DMS 273 (cell line): ENCODE results near the gene LRFN2.

ENCODE experiments used
- DNase-seq: peaks from one replicate; lab custom pipeline; 2025; ENCODE audit not compliant: unreplicated experiment; lab: John Stamatoyannopoulos, UW

LRFN2 gene

GRCh38 chr6:40406175-40406574 is 181.0 kb downstream of the LRFN2 start:
- no peak for DNase-seq

DNA sequence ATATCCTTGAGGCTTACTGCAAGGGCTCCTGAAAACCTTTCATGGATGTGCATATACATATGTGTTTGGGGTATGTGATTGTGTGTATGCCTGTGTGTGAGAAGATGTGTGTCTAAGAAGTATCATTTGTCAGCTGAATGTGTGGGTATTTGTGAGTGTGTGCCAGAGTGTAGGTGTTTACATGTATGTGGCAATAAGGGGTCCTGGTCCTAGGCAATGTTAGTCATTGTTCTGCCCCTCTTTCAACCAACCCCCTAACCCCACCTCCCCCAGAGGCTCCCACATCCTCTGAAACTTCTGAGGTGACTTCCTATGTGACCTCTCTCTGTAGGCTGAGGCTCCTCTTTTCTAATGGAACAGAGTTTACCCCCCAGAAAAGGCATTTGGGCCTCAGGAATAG is 186.4 kb downstream of the LRFN2 start:
- no peak for DNase-seq

DNA sequence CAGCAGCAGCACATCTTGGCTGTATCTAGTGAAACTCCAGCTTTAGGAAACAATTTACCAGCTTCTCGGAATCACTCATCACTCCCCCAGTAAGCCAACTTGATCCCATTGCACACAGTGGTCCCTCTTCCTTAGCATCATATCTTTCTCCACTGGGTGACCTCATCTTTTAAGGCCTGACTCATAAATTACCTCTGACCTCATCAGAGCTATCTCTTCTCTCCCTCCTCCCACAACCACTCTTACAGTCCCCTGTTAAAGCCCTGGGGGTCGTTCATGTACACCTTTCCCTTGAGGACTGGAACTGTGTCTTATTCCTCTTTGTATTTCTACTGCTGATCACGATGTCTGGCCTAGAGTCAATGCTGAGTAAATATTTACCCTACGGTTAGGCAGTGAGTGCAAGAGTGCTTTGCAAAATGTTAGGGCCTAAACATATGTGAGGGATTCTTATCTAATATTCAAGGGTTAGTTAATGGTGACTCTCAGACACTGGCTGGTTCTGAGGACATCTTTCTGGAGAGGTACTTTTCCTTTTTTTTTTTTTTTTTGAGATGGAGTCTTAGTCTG is 187.2 kb downstream of the LRFN2 start:
- DNase-seq: no peak

DNA sequence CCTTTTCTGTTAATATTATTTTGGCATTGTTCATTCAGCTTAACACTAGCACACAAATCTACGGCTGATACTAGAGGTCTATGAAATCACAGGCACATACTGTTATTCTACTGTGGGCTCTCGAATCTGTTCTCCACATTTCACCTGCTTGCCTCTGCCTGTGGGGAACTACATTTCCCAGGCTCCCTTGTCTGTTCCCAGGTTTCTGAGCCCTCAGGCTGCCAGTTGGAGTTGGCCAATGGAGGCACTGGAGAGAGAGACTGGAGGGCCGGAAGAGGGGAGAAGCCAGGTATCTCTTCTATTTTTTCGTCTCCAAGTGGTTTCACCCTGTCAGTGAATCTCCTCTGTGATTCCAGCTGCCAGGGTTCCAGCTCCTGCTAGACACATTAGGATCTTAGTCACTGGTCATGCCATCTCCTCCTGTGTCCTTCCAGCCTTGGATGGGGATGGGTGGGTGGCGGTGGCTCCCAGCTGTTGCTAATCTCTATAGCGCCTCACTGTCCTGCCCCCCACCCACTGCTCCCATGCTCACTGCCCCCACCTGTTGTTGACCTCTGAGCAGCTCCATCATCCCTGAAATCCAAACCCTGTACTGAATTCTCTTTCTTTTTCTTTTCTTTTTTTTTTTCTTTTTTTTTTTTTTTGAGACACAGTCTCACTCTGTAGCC is 188.2 kb downstream of the LRFN2 start:
- peak; percentile 19 for DNase-seq

- no peak for DNase-seq
Observed at GRCh38 chr6:40398034-40398691, 189.0 kb downstream of the LRFN2 start.

GRCh38 chr6:40397287-40398033 is 189.7 kb downstream of the LRFN2 start:
- no peak for DNase-seq

DNA sequence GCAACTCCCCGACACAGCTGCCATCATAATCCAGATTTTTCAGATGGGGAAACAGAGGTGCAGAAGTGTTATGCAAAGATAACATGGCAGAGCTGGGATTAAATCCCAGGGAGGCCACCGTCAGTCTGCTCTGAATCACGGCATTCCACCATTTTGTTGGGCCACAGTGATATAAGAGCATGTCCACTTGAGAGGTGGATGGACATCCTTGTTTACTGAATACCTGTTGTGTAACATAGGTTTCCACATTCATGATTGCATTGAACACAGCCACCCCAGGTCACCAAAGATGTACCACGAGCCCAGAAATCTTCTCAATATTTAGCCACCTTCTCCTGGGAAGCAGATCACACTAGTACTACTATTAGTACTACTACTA is 191.5 kb downstream of the LRFN2 start:
- no peak for DNase-seq

- peak; percentile 12 for DNase-seq
Observed at GRCh38 chr6:40395066-40395697, 192.0 kb downstream of the LRFN2 start.

- DNase-seq: no peak
Observed at GRCh38 chr6:40394381-40394780, 192.8 kb downstream of the LRFN2 start.

DNA sequence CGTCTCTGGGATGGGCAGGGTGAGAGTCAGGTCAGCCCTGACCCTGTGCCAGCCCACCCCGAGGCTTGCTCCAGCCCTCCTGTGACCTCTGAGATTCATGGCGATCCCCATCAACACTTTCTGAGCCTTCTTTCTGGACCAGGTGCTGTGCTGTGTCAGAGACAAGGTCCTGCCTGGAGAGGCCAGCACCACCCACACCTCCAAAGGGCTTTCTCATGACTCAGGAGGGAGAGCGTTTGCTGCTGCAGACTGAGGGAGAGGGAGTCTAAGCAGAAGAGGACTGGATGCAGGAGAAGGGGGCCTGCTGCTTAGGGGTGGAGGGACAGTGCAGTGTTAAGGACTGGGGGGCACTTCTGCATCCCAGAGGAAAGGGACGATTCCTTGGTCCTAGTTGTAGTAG is 193.5 kb downstream of the LRFN2 start:
- DNase-seq: no peak

- DNase-seq: no peak
Observed at GRCh38 chr6:40392589-40392988, 194.6 kb downstream of the LRFN2 start.

- no peak for DNase-seq
Observed at GRCh38 chr6:40391851-40392517, 195.2 kb downstream of the LRFN2 start.

DNA sequence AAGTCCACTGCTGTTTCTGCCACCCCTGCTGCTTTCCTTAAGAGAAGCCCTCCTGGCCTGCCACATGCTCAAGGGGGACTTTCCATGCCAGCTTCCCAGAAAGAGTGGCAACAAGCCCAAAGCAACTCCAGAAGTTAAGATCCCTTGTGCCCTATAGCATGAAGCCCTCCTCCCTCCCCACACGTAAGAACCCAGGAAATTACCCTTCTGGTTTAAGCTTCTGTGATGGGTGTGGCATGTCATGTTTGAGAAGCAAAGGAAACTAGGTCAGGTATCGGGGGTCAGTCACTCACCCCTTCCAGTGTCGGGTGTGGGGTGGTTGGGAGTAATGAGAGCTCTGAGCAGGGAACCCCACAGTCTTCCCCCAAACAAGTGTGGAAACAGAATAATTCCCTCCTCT is 196.1 kb downstream of the LRFN2 start:
- no peak for DNase-seq

GRCh38 chr6:40390144-40390800 is 196.9 kb downstream of the LRFN2 start:
- no peak for DNase-seq

DNA sequence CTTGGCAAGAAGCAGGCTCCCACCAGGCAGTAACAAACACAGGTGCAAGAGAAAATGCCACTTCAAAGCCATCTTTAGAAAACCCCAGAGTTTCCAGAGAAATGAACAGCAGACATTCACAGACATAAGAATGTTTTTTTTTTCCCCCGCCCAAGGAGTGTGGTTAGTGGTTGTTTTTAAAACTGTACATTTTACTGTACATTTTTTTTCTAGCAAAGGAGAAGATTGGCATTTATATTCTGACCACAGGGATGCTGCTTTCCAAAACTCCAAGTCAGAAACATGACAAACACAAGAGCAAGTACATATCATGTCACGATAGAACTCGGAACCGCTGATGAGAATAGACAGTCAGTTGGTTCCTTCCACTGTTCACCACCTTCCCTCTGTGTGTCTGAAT is 197.9 kb downstream of the LRFN2 start:
- DNase-seq: no peak

DNA sequence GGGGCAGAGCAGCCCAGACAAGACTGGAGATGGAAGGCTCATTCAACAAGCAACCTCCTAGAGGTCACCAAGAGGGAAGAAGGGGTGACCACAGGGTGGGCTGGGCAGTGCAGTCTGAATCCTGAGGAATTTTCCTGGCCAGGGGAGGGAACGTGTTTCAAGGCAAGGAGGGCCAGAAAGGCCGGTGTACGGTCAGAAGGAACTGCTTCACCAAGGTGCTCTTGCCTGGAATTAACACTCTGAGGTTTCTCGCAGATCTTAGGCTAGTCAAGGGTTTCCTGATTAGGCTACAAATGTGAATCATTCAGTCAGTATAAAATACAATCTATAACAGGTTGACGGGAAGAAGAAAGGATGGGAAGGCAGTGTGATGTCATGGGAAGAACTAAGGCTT is 199.3 kb downstream of the LRFN2 start:
- DNase-seq: no peak

DNA sequence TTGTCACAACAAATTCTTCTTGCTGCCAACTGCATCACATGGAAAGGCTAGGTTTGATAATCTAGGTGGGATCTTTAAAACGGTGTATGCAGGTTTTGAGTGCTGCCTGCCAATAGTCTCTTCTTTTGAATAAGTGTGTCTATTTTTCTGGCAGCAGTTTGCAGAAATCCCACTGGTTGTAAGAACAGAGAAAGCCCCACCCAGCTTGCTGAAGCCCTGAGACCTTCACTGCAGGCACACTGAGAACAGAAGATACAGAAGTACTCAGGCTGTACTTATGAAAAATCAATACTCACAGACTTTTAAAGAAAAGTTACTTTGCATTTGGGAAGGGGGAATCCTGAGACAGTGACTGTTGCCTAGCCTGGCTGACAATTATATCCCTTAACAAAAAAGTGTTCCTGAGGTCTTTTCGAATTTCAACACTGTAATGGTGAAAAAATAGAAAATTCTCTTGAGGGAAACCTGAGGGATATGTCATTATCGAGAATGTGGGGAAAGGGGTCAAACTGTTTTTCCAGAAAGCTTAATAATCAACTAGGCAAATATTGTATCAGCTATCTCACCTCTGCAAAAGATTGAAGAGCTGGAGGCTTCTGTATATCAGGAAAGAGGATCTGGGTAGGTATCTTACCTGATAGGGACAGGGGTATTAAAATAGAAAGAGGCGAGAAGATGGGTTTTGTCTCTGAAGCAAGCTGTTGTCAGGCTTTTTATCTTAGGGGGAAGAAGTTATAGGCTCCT is 199.9 kb downstream of the LRFN2 start:
- DNase-seq: no peak

- DNase-seq: no peak
Observed at GRCh38 chr6:40386200-40386599, 201.0 kb downstream of the LRFN2 start.

DNA sequence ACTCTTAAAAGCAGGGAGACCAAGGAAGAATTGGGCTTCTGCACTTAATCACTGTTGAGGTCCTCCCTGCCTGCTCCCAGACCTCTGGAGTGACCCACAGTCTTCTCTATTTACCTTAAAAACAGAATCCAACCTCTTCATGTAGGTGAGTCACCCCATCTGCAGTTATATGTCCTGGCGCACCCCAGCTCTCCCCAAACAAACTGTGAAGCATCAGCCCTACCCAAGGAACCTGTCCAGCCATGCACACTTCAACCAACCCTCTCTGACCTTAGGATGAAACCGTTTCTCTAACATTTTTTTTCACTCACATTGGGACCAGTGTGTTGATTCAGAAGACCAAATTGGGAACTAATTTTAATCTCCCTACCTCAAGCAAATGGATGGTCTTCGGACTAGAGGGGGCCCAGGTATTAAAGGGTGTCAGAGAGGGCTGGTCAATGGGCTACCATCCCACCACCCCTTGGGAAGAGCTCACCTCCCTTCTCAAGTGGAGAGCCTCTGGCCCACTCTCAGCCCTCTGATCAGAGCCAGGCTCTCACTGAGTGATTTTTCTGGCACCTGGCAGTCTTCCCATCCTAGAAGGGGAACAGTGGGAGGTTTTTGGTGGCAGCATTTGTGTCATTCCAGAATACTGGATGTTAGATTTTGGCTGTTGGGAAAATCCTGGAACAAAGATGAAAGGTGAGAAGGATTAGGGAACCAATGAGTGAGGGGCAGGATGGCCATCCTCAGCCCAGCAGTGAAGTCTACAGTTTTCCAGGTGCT is 203.6 kb downstream of the LRFN2 start:
- DNase-seq: no peak
